HG02970 (cell line): ENCODE data around the gene KLHDC8A.
"Not testable (repeated sequence)": the region's sequence is repeated elsewhere in the genome, so short reads cannot be mapped to it uniquely, and the experiment has no call there.

ENCODE experiments used
- ATAC-seq: cut with Tn5 transposase; IDR thresholded peaks from one replicate; pipeline ENCODE4 v1.9.1; 2021; ENCODE audit warnings: mild to moderate bottlenecking, moderate library complexity, moderate number of reproducible peaks; ENCODE audit not compliant: unreplicated experiment, low FRiP score

The KLHDC8A gene

GRCh38 chr1:205373022-205373797 lies 16.5 kb upstream of the KLHDC8A start:
- ATAC-seq = no peak

GRCh38 chr1:205371871-205372660 lies 15.3 kb upstream of the KLHDC8A start:
- no peak for ATAC-seq

DNA sequence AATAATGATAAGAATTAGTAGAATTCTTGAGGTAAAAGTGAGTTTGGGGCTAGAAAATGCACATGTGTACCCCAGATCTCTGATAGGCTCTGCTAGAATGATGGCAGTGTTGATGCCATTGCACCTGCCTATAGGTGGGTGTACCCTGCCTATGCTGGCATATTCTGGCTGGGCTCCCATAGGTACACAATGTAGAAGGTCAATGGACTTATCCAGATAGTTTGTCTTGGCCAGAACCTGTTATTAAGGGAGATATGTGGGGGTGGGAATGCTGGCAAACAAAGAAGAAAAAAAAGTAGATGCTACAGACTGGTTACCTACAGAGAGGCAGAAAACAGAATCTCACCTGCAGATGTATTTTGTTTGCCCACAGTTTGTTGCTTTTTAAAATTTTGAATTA lies 14.1 kb upstream of the KLHDC8A start:
- no peak for ATAC-seq

GRCh38 chr1:205369701-205370123 lies 13.0 kb upstream of the KLHDC8A start:
- ATAC-seq = no peak

- ATAC-seq = no peak
Observed at GRCh38 chr1:205368478-205368877, 11.8 kb upstream of the KLHDC8A start.

GRCh38 chr1:205365945-205366463 lies 9.3 kb upstream of the KLHDC8A start:
- ATAC-seq = no peak

GRCh38 chr1:205365086-205365485 lies 8.4 kb upstream of the KLHDC8A start:
- not testable (repeated sequence) for ATAC-seq

GRCh38 chr1:205360891-205361290 lies 4.2 kb upstream of the KLHDC8A start:
- no peak for ATAC-seq

DNA sequence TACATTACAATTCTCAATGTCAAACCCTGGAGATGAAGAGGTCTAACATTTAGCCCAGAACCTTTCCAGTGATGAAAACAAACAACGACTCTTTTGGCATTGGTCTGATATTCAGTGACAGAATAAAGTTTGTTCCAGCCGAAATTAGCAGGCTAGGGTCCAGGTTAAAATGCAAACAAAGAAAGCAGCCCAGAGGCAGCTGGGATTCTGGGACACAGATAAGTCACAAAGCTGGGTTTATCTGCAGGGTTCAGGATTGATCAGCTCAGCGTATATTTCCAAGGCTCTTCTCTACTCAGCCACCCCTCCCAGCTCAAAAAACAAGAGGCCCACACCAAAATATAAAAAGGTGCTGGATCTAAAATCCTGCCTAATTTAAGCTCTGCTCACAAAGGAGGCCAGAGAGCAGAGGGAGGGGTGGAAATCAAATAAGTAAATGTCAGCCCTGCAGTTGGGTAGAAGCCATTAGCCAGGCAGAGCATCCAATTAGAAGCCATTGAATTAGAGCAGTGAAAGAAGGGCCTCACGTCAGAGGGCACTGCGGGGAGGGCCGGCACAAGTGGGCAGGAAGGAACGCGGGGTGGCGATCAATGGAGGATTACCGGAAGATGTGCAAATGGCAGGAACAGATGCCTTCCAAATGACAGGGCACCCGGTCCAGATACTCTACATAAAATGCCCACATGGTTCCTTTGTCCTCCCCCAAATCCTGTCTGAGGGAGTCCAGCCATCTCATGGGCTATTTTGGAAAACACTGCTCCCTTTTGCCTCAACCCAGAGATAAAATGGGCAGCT lies 3.2 kb upstream of the KLHDC8A start:
- no peak for ATAC-seq

- ATAC-seq = no peak
Observed at GRCh38 chr1:205358579-205358978, 1.9 kb upstream of the KLHDC8A start.

GRCh38 chr1:205357567-205357966 lies 845 bp upstream of the KLHDC8A start:
- no peak for ATAC-seq

- ATAC-seq = no peak
Observed at GRCh38 chr1:205355075-205355453, 1.7 kb downstream of the KLHDC8A start.

GRCh38 chr1:205354259-205355074 lies 2.3 kb downstream of the KLHDC8A start:
- no peak for ATAC-seq

DNA sequence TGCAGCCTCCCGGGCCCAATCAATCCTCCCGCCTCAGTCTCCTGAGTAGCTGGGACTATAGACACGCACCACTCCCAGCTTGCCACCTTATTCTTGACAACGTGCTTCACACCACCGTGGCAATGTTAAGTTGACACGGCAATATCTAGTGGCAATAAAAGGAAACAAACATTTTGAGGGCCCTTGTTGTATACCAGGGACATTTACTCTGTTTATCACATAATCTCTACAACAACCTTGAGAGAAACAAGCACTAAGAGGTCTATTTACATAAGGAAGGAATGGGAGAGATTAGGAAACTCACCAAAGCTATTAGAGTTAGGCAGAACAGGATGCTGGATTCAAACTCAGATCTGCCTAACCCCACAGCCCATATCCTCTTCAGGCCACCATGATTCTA lies 3.1 kb downstream of the KLHDC8A start:
- ATAC-seq = no peak

DNA sequence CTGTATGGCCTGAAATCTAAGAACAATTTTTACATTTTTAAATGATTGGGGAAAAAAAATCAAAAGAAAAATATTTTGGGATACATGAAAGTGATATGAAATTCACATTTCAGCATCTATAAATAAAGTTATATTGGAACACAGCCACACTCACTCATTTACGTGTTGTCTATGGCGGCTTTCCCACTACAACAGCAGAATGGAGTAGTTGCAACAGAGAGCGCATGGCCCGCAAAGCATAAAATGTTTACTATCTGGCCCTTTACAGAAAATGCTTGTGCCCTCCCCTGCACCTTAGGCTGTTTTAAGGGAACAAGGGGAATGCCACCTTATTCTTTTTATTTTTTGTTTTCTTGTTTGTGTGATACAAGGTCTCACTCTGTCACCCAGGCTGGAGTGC lies 3.5 kb downstream of the KLHDC8A start:
- ATAC-seq = no peak

DNA sequence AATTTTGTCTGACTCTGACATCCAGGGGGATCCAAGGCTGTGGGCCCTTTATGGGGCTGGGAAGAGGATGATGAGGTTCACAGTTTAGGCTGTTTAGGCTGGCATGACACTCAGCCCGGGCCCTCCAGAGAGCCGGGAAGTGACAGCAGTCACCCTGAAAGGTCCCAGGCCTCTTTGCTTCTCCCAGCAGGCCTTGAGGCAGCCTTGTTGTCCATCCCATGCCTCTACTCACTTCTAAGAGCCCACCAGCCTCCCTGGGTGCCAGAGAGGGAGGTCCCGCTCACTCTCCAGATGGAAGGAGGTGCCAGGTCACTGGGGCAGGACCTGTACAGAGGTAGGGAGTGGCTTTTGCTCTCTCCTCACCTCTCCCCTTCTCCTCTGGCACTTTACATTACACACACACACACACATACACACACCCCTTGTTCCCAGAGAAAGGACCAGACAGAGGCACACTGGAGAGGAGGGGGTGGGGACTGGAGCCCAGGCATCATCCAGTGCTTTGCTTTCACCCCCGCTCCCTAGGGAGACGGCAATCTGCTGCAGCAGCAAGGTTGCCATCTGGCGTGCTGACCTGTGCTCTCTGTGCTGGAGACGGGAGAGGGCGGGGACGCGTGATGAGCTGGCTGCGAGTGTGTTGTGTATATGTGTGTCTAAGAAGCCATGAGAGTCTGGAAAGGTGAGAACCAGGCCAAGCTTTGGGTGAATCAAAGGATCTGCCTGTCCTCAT lies 4.6 kb downstream of the KLHDC8A start:
- no peak for ATAC-seq

DNA sequence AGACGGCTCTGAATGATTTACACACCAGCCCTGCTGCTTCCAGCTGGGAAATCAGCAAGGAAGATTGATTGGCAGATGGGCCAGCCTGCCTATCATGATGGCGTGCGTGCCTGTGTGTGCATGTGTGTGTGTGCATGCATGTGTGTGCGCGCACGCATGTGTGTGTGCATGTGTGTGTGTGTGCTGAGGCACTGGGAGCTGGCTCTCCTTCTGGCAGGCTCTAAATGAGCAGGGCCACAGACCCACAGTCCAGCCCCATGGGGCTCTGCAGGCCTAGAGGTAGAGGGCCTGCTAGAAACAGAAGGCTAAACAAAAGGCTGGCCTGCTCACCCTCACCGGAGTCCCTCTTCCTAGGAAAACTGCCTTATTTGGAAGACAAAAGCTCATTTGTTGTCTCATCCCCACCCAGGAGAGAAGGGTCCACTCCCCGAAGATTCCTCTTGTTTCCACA lies 6.0 kb downstream of the KLHDC8A start:
- ATAC-seq = no peak

DNA sequence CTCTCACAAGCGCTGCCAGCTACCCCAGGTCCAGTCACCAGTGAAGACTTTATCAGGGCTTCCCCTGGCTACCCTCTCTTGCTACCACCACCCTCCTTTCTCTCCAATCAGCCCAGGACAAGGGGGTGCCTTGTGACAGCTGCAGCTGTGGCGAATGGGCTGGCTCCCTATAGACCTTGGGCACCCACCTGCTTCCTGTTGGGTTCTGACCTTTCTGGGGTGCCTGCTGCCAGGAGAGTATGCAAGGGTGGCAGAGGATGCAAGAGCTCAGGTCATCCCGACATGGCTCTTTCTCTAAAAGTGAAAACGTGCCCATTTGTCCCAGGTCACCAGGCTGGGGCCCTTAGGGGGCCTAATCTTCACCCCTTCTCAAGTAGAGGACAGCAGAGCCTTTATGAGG lies 6.6 kb downstream of the KLHDC8A start:
- ATAC-seq = no peak
